GM18861 (cell line): Measurements from ENCODE around the gene HMGCS1.
"Not testable (repeated sequence)": the region's sequence is repeated elsewhere in the genome, so short reads cannot be mapped to it uniquely, and the experiment has no call there.

Experiments
- ATAC-seq: cut with Tn5 transposase; IDR thresholded peaks from one replicate; pipeline ENCODE4 v1.9.1; 2021; ENCODE audit not compliant: unreplicated experiment

Gene HMGCS1

GRCh38 chr5:43312699-43313034, 545 bp downstream of the HMGCS1 start:
- no peak for ATAC-seq

DNA sequence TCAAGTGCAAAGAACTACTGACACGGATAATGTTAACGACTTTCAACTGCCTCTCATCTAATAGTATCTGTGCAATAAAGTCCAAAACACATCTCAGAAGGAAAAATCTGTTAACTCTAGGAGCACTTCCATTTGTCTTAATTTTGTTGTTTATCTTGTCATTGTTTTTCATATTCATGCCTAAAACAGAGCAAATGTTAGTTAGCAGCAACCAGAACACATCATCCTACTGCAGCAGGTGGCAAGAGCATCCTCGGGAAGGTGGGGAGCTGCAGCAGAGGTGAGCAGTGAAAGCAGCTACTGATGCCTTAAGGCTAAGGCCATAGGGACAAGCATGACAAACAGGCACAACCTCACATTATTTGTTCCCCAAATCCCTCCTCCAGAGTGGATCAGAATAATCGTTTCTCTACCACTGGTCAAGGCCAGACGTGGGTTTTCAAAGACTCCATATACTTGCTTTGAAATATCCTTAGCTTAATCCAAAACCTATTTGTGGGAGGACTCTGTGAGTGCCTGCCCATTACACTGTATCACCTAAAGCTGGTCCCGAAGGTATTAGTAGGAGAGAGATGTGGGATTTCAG, 1.0 kb downstream of the HMGCS1 start:
- no peak for ATAC-seq

- no peak for ATAC-seq
Observed at GRCh38 chr5:43309637-43310036, 3.6 kb downstream of the HMGCS1 start.

DNA sequence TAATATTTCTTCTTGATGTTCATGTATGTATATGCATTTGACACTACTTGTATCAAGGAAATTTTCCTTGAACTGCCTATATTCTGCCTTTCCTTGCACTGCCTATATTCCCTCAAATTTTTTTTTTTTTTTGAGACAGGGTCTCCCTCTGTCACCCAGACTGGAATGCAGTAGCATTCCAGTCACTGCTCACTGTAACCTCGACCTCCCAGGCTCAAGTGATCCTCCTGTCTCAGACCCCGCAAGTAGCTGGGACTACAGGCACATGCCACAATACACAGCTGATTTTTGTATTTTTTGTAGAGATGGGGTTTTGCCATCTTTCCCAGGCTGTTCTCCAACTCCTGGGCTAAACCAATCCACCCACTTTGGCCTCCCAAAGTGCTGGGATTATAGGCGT, 4.1 kb downstream of the HMGCS1 start:
- no peak for ATAC-seq

GRCh38 chr5:43306954-43307353, 6.3 kb downstream of the HMGCS1 start:
- not testable (repeated sequence) for ATAC-seq

- peak; percentile 48 for ATAC-seq
Observed at GRCh38 chr5:43305948-43306565, 7.2 kb downstream of the HMGCS1 start.

DNA sequence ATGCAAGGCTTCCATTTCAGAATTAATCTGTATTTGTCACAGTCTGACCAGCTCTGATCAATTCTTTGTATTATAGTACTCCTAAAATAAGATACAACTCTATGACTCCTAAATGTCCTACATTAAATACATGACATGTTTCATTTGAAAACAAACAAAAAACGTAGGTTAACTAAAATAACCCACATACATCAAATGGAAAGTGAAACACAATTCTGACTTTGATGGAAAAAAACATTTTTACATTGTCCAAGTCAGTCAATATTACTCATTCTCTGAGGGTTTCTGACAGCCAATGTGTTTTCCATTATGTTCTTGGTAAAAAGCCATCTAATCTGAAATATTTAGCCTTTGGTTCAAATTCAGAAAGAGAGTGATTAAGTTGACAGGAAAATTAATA, 8.7 kb downstream of the HMGCS1 start:
- peak; percentile 40 for ATAC-seq

DNA sequence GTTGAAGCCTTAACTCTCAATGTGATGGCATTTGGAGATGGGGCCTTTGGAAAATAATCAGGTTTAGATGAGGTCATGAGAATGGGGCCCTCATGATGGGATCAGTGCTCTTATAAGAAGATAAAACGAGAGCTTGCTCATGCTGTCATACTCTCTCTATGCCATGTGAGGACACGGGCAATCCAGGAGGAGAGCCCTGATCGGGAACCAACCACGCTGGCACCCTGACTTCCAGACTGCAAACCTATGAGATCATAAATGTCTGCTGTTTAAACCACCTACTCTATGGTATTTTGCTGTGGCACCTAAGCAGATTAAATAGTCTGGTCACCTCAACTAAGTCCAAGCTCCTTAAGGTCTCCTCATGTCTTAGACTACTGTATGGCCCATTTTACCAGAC, 10.0 kb downstream of the HMGCS1 start:
- no peak for ATAC-seq

DNA sequence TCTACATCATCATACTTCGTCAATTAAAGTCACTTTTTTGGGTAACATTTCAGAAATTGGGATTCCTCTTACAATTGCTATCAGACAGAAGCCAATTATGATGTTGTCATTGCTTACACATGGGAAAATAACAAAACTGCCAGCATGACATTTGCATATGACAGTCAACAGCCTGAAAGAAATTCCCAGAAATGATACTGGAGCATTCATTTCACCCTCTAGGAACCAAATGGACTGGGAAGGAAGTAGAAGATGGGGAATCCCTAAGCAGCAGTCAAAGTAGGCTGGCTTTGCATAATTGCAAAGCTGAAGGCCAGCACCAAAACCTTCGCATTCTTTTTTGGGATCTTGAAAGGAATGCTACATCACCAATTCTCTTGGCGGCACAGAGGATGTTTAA, 10.7 kb downstream of the HMGCS1 start:
- no peak for ATAC-seq

DNA sequence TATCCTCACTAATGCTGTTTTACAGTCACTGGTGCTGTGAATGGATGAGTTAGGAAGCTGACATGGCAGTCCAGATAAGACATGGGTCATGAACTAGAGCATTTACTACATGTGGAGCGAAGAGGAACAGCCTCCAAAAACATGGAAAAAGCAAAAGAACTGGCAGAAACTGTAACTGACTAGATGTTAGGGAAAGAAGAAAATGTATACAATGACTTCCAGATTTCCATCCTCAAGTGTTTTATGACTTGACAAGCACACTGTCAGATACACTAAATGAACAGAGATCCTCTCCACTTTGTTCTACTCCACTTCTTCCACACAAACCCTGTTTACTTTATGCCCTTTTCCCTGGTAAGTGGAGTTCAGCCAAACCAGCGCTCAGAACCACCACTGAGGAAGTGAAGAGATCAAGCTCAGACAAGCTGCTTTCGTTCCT, 11.5 kb downstream of the HMGCS1 start:
- no peak for ATAC-seq

DNA sequence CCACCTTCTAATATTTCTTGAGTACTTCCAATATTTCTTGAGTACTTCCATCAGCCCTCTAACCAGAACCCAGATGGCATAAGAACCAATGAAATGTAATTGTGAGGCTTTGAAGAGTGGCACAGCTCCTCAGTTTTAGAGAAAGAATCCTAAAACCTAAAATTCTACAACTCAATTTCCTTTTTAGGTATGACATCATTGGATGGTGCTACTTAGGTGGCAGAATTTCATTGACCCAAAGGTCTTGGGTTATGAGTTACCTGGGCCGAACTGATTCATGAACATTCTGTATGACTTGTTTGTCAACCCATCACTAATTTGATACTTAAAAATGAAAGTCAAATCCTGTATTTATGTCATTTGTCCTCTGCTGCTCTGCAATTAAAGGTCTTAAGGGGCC, 13.1 kb downstream of the HMGCS1 start:
- no peak for ATAC-seq

DNA sequence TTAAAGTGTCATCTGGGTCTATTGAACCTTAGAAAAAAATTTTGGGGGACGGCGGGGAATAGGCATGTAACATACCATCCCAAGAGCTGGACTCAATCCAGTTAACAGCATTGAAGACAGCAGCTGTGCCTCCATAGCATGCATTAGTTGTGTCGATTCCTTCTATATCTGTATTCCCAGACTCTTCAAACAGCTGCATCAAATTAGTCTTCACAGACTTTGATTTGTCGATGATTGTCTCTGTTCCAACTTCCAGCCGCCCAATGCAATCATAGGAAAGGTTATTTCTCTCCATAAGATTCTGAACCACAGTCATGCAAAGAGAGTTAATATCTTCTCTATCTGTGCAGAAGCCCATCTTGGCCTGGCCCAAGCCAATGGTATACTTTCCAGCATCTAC, 14.8 kb downstream of the HMGCS1 start:
- ATAC-seq, result no peak

DNA sequence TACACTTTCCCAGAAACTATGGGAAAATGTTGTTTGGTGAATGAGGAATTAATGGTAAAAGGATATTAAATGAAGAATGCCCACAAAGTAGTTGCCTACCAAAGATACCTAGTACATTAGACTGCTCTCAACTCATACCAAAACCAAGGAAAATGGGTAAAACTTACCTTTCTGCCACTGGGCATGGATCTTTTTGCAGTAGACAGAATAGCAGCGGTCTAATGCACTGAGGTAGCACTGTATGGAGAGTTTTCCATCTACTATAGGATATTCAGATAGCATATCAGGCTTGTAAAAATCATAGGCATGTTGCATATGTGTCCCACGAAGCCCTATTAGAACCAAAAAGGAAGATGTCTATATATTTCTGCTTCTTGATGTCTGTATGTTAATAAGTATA, 16.4 kb downstream of the HMGCS1 start:
- ATAC-seq, result no peak

GRCh38 chr5:43295202-43295601, 18.0 kb downstream of the HMGCS1 start:
- ATAC-seq, result no peak

- no peak for ATAC-seq
Observed at GRCh38 chr5:43294226-43294625, 19.0 kb downstream of the HMGCS1 start.

DNA sequence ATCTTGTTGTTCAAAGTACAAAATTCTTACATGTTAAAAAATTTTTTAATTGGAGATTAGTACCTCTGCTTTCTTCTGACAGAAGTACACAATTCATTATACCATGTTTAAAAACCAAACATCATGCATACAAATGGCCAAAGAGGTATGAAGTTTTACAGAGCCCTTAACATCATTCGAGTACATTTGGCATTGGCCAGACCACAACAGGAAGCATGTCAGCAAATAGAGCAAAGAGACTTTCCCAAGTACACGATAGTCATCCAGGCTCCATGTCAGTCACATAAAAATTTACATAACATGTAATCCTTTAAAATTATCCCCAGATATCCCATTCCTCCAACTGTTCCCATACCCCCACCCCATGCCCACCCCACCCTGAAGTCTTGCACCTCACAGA, 22.5 kb downstream of the HMGCS1 start:
- no peak for ATAC-seq

DNA sequence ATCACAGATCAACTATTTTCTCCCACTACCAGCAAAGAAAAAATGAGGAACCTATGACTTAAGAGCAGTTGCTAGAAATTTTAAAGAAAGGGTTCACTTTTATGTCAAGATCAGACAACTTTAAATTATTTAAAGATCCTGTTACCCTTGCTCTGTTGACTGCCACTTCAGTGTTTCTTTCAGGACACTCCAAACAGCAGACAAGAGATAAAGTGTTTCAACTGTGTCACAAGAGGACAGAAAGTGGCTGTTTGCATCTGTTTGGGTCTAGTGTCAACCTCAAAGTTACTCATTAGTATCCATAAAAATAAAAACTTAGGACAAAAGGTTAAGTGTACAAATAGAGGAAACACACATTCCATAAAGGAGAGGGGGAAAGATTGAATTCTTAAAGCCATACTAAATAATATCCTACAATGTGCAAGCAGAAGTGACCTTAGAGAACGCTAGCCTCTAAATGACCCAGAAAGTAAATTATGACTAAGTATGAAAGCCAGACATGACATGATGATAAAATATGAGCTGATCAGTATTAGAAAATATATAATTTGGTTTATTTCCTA, 24.9 kb downstream of the HMGCS1 start:
- no peak for ATAC-seq

DNA sequence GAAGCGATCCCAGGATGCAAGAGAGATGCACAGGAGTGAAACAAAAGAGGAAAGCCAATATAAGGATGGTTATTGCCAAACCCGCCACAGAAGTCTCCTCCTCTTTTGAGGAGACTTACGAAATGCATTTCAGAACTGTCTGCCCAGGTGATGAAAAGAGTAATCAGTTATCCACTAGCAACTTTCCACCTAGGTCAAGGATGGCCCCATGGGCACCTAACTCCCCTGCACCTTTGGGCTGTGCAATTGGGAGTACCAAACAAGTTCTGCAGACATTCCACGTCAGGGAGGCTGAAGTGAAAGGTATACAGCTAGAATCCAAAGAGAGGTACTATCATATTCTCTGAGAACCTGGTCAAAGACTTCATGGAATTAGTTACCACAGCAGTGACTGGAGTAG, 25.7 kb downstream of the HMGCS1 start:
- no peak for ATAC-seq

- no peak for ATAC-seq
Observed at GRCh38 chr5:43286623-43287022, 26.6 kb downstream of the HMGCS1 start.

GRCh38 chr5:43281840-43282658, 31.2 kb downstream of the HMGCS1 start:
- no peak for ATAC-seq

- no peak for ATAC-seq
Observed at GRCh38 chr5:43279548-43280274, 33.5 kb downstream of the HMGCS1 start.
